ENCODE measurements around the gene MRNIP.

GRCh38 chr5:179860301-179860700, 1.7 kb upstream of the MRNIP start:
- TF ChIP-seq, protein P1, sequence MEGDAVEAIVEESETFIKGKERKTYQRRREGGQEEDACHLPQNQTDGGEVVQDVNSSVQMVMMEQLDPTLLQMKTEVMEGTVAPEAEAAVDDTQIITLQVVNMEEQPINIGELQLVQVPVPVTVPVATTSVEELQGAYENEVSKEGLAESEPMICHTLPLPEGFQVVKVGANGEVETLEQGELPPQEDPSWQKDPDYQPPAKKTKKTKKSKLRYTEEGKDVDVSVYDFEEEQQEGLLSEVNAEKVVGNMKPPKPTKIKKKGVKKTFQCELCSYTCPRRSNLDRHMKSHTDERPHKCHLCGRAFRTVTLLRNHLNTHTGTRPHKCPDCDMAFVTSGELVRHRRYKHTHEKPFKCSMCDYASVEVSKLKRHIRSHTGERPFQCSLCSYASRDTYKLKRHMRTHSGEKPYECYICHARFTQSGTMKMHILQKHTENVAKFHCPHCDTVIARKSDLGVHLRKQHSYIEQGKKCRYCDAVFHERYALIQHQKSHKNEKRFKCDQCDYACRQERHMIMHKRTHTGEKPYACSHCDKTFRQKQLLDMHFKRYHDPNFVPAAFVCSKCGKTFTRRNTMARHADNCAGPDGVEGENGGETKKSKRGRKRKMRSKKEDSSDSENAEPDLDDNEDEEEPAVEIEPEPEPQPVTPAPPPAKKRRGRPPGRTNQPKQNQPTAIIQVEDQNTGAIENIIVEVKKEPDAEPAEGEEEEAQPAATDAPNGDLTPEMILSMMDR (IDR thresholded peaks at IDR 0.05; ENCODE audit: insufficient read depth, low read length, poor library complexity, severe bottlenecking), result no peak
- TF ChIP-seq EZH2phosphoT487 (conservative IDR thresholded peaks at IDR 0.05; ENCODE audit: low read length), result no peak

All from SU-DHL-6 (cell line).